Measurements from ENCODE around the gene GAMT. TPM values are rescaled to one million over a fixed set of nuclear protein-coding genes. Genes with fewer than 3 reads are reported as not detected.

Gene GAMT
- total and polyA plus RNA-seq, 2 of the 13 experiments (the other 11 are each of a cell fraction or from before 2014, with no cell fraction given): 115 to 124 TPM

- TF ChIP-seq NR2F1 (CRISPR knock-in tag; IDR thresholded peaks at IDR 0.05): 0 out of 4 replicates have a peak, but pooled peaks of 1 of the 2 experiments have one; percentile 4
- no peak for TF ChIP-seq SYNCRIP (IDR thresholded peaks at IDR 0.05; ENCODE audit: insufficient read depth, low read depth, low read length)
- TF ChIP-seq ZNF263 (CRISPR knock-in tag; IDR thresholded peaks at IDR 0.05): peak; percentile 67
- peak; percentile 76 for TF ChIP-seq ZNF746 (CRISPR knock-in tag; IDR thresholded peaks at IDR 0.05)
- peak; percentile 75 for TF ChIP-seq GATAD2A (CRISPR knock-in tag; IDR thresholded peaks at IDR 0.05)
- TF ChIP-seq, protein P1, sequence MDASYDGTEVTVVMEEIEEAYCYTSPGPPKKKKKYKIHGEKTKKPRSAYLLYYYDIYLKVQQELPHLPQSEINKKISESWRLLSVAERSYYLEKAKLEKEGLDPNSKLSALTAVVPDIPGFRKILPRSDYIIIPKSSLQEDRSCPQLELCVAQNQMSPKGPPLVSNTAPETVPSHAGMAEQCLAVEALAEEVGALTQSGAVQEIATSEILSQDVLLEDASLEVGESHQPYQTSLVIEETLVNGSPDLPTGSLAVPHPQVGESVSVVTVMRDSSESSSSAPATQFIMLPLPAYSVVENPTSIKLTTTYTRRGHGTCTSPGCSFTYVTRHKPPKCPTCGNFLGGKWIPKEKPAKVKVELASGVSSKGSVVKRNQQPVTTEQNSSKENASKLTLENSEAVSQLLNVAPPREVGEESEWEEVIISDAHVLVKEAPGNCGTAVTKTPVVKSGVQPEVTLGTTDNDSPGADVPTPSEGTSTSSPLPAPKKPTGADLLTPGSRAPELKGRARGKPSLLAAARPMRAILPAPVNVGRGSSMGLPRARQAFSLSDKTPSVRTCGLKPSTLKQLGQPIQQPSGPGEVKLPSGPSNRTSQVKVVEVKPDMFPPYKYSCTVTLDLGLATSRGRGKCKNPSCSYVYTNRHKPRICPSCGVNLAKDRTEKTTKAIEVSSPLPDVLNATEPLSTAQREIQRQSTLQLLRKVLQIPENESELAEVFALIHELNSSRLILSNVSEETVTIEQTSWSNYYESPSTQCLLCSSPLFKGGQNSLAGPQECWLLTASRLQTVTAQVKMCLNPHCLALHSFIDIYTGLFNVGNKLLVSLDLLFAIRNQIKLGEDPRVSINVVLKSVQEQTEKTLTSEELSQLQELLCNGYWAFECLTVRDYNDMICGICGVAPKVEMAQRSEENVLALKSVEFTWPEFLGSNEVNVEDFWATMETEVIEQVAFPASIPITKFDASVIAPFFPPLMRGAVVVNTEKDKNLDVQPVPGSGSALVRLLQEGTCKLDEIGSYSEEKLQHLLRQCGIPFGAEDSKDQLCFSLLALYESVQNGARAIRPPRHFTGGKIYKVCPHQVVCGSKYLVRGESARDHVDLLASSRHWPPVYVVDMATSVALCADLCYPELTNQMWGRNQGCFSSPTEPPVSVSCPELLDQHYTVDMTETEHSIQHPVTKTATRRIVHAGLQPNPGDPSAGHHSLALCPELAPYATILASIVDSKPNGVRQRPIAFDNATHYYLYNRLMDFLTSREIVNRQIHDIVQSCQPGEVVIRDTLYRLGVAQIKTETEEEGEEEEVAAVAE (CRISPR knock-in tag; IDR thresholded peaks at IDR 0.05; ENCODE audit: borderline replicate concordance): peak; percentile 84
- TF ChIP-seq, protein P2, sequence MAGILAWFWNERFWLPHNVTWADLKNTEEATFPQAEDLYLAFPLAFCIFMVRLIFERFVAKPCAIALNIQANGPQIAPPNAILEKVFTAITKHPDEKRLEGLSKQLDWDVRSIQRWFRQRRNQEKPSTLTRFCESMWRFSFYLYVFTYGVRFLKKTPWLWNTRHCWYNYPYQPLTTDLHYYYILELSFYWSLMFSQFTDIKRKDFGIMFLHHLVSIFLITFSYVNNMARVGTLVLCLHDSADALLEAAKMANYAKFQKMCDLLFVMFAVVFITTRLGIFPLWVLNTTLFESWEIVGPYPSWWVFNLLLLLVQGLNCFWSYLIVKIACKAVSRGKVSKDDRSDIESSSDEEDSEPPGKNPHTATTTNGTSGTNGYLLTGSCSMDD (CRISPR knock-in tag; IDR thresholded peaks at IDR 0.05): no peak
- TF ChIP-seq HOXA9 (CRISPR knock-in tag; IDR thresholded peaks at IDR 0.05; ENCODE audit: borderline replicate concordance): peak; percentile 95; the same call in 1 of the 2 replicates
- TF ChIP-seq, protein P3, sequence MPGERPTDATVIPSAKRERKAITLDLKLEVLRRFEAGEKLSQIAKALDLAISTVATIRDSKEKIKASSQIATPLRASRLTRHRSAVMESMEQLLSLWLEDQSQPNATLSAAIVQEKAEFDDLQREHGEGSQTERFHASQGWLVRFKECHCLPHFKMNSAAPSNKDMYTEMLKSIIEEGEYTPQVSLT (CRISPR knock-in tag; IDR thresholded peaks at IDR 0.05; ENCODE audit: borderline replicate concordance, low read depth): 0 out of 2 replicates have a peak, but pooled peaks have one; percentile 50
- no peak for TF ChIP-seq HNRNPH1 (optimal IDR thresholded peaks at IDR 0.05; ENCODE audit: low read depth, low read length)
- peak; percentile 76; the same call in 1 of the 2 replicates for TF ChIP-seq RXRA (CRISPR knock-in tag; IDR thresholded peaks at IDR 0.05)
- TF ChIP-seq ZNF792 (CRISPR knock-in tag; IDR thresholded peaks at IDR 0.05): peak; percentile 92
- TF ChIP-seq ZNF546 (CRISPR knock-in tag; conservative IDR thresholded peaks at IDR 0.05): peak; percentile 83; the same call in 1 of the 2 replicates
- peak; percentile 54; the same call in 1 of the 2 replicates for TF ChIP-seq NFYC (CRISPR knock-in tag; IDR thresholded peaks at IDR 0.05)
- peak; percentile 64; the same call in 1 of the 2 replicates for TF ChIP-seq ZNF253 (CRISPR knock-in tag; IDR thresholded peaks at IDR 0.05; ENCODE audit: borderline replicate concordance)
- no peak for TF ChIP-seq ZNF720 (CRISPR knock-in tag; IDR thresholded peaks at IDR 0.05)
- no peak for TF ChIP-seq ZNF7 (CRISPR knock-in tag; IDR thresholded peaks at IDR 0.05)
- TF ChIP-seq ERF (CRISPR knock-in tag; IDR thresholded peaks at IDR 0.05): peak; percentile 99
- TF ChIP-seq SP4 (CRISPR knock-in tag; IDR thresholded peaks at IDR 0.05): peak; percentile 97
- TF ChIP-seq NCOA2 (CRISPR knock-in tag; IDR thresholded peaks at IDR 0.05): peak; percentile 71
- peak; percentile 81 for TF ChIP-seq PAXIP1 (CRISPR knock-in tag; conservative IDR thresholded peaks at IDR 0.05)
These were observed 36.9 kb upstream of the GAMT start, which contains the start of gene RPS15 (continued) for GRCh38 chr19:1438035-1438932.

All from HepG2 (cell line).